Activated CD8-positive, alpha-beta memory T cell treated with anti-CD3 and anti-CD28 coated beads, Interleukin-2, amount 10 ng/mL, durations not matched to agents 7 days and 5 days (primary cell): ENCODE data around the gene DAD1. TPM values are rescaled to one million over a fixed set of nuclear protein-coding genes. Genes with fewer than 3 reads are reported as not detected.
"Not testable (repeated sequence)": the region's sequence is repeated elsewhere in the genome, so short reads cannot be mapped to it uniquely, and the experiment has no call there.

Experiments used
- ATAC-seq: fragments of 150-1000 bp; cut with Tn5 transposase; one replicate; pipeline ENCODE4 v1.10.0; 2021; ENCODE audit warnings: moderate library complexity
- CTCF ChIA-PET: fragments of 350-600 bp; sonication (Branson Sonifier 250); formaldehyde crosslinking; loops from one replicate; lab custom pipeline; 2021; ENCODE audit warnings: antibody characterized with exemption; lab: Charles Lee
- DNase-seq: peaks from one replicate; pipeline ENCODE4 v3.0.0-alpha.2; 2020
- H3K27ac Mint-ChIP-seq: one replicate; pipeline ENCODE4 v1.8.0; 2021; ENCODE audit warnings: mild to moderate bottlenecking, mixed read lengths
- H3K27me3 Mint-ChIP-seq: one replicate; pipeline ENCODE4 v1.8.0; 2021; ENCODE audit warnings: mixed read lengths
- H3K36me3 Mint-ChIP-seq: one replicate; pipeline ENCODE4 v1.8.0; 2021; ENCODE audit warnings: mild to moderate bottlenecking, mixed read lengths
- H3K4me1 Mint-ChIP-seq: one replicate; pipeline ENCODE4 v1.8.0; 2021; ENCODE audit warnings: mixed read lengths
- H3K4me3 Mint-ChIP-seq: one replicate; pipeline ENCODE4 v1.8.0; 2021; ENCODE audit warnings: mild to moderate bottlenecking, moderate library complexity, mixed read lengths
- H3K9me3 Mint-ChIP-seq: one replicate; pipeline ENCODE4 v1.8.0; 2022; ENCODE audit warnings: low read depth, mixed read lengths
- total RNA-seq, 2 experiments: library from RNA; stranded (reverse); gene quantifications; one replicate each; pipeline ENCODE4 v1.2.3, GENCODE V29; 2021

DAD1 gene
- total RNA-seq, 2 experiments from 2014 or later = 115 to 185 TPM

DNA sequence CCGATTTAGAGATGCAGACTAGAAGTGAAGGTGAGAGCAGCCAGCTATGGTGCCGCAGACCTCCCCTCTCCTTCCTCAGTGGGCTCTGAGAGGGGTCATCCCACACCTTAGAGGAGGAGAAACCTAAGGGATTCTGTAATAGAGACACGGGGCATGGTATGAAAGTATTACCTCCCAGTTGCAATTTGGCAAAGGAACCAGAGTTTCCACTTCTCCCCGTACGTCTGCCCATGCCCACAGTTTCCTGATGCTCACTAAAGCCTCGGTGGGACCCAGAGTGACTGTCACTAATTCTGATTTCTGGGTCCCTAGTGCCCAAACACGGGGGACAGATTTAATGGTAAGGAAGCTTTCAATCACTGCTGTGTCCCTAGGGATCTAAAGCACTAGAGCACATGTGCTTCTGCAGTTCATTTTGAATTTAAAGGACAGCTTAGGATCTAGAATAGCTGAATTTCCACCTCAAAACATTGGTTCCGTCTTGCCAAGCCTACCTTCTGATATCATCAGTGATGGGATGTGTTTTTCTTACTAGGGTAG is 44.1 kb downstream of the DAD1 start:
- Mint-ChIP-seq H3K27ac (peak overlapping the region; percentile 99), H3K9me3 (no peaks in the 10 kb centered on the region), H3K4me1 (peaks cover 96% of the 10 kb centered on the region), H3K36me3 (peaks cover 95% of the 10 kb centered on the region), H3K4me3 (peak overlapping the region; percentile 73), H3K27me3 (no peaks in the 10 kb centered on the region)
- DNase-seq (peak; percentile 49), ATAC-seq (no peak)
- CTCF ChIA-PET = interaction anchor here (0.6 to 18.6 kb wide), 9 partner anchors 11 to 809 kb away, joined by 3 to 642 read pairs (median 3); no protein-coding TSS in a partner anchor

DNA sequence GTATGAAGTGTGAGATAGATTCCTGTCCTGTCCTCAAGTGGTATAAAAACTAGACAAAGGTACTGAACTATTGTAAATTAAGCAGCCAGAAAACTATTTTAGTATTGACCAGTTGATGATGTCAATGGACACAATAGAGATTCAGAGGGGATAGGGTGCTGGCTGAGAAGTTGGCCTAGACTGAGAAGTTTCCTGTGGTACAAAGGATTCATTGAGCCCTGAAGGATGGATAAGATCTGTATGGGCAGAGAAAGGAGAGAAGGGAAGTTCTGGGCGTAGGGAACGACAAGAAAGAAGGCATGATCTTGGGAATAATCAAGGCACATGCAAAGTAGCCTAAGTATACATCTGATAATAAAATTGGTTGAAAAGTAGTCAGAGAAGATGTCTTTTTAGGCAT is 44.6 kb downstream of the DAD1 start:
- H3K4me3 Mint-ChIP-seq = peak overlapping the region; percentile 73
- CTCF ChIA-PET = interaction anchor here (1.4 to 18.6 kb wide), 4 partner anchors 12 to 37 kb away, joined by 3 to 642 read pairs (median 14); no protein-coding TSS in a partner anchor
- H3K36me3 Mint-ChIP-seq = peaks cover 95% of the 10 kb centered on the region
- no peak for ATAC-seq
- peaks cover 96% of the 10 kb centered on the region for H3K4me1 Mint-ChIP-seq
- H3K9me3 Mint-ChIP-seq = no peaks in the 10 kb centered on the region
- peak overlapping the region; percentile 99 for H3K27ac Mint-ChIP-seq
- H3K27me3 Mint-ChIP-seq = no peaks in the 10 kb centered on the region
- DNase-seq = no peak

DNA sequence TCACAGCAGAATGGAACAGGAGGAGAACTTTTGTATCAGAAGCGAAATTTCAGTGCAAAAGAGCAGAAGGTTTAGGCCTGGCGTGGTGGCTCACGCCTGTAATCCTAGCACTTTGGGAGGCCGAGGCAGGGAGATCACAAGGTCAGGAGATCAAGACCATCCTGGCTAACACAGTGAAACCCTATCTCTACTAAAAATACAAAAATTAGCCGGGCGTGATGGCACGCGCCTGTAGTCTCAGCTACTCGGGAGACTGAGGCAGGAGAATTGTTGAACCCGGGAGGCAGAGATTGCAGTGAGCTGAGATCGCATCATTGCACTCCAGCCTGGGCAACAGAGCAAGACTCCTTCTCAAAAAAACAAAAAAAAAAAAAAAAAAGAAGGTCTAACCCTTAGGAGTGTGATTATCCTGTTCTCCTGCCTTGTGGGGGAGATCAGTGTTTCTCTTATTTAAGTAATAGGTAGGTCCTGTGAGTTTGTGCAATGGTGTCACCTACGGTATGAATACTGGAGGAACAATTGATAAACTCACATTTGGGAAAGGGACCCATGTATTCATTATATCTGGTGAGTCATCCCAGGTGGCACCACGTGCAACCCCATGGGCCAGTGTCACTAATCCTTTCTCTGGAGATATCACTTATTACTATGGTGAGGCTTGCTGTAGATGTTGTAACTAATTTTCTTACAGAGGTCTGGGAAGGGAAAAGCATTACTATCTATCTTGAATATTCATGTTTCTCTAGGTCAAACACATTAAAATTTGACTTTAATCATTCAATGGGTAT is 45.3 kb downstream of the DAD1 start:
- H3K9me3 Mint-ChIP-seq, H3K27me3 Mint-ChIP-seq: not testable (repeated sequence)
- ATAC-seq (peak; percentile 12), DNase-seq (peak; percentile 63)
- Mint-ChIP-seq H3K36me3 (peaks cover 95% of the 10 kb centered on the region), H3K4me1 (peaks cover 96% of the 10 kb centered on the region), H3K27ac (peak overlapping the region; percentile 99), H3K4me3 (peak overlapping the region; percentile 73)
- CTCF ChIA-PET = interaction anchor here (4.2 kb wide), 1 partner anchor 8 kb away, joined by 17 read pairs; no protein-coding TSS in a partner anchor

DNA sequence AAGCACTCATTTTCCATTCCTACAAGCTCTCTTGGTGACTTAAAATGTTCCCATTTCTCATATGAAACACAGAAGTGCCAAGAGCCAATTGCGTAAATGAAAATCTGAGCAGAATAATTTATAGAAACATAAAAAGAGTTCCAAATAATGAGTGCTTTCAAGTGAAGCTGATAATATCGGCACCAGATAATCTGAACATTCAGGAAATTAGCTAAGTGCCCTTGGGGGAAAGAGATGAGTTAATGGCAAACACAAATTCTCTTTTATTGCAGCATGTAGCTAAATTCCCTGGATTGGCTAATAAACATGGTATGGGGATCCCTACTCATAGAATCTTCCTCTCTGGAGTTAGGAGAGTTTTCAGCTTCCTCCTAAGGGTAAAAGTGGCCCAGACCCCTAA is 46.7 kb downstream of the DAD1 start:
- H3K27ac Mint-ChIP-seq = peak overlapping the region; percentile 99
- CTCF ChIA-PET = interaction anchor here (0.6 to 6.8 kb wide), 7 partner anchors 10 to 368 kb away, joined by 3 to 48 read pairs (median 17); no protein-coding TSS in a partner anchor
- H3K27me3 Mint-ChIP-seq = no peaks in the 10 kb centered on the region
- H3K4me1 Mint-ChIP-seq = peaks cover 98% of the 10 kb centered on the region
- ATAC-seq (no peak), DNase-seq (no peak)
- peak overlapping the region; percentile 73 for H3K4me3 Mint-ChIP-seq
- H3K9me3 Mint-ChIP-seq = no peaks in the 10 kb centered on the region
- H3K36me3 Mint-ChIP-seq = peaks cover 97% of the 10 kb centered on the region

DNA sequence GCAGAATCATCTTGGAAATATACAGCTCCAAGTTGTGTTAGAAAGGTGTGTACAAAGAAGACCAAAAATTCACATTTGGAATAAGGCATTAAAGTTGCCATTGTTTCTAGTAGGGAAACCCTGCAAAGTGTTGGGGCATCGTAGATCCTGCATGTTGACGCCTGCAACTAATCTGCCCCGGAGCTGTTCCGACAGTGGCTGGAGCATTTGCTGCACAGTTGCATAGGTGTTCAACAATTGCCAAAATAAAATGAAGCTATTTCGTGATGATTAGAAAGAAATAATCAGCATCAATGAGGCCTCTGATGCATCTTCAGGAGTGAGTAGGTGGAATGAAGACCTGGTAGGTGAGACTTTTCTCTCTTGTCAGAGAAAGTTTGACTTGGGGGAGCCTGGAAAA is 47.3 kb downstream of the DAD1 start:
- H3K27ac Mint-ChIP-seq = peak overlapping the region; percentile 99
- DNase-seq (no peak), ATAC-seq (no peak)
- H3K9me3 Mint-ChIP-seq = no peaks in the 10 kb centered on the region
- peak overlapping the region; percentile 73 for H3K4me3 Mint-ChIP-seq
- peaks cover 98% of the 10 kb centered on the region for H3K4me1 Mint-ChIP-seq
- H3K36me3 Mint-ChIP-seq = peaks cover 97% of the 10 kb centered on the region
- CTCF ChIA-PET = interaction anchor here (1.1 to 6.8 kb wide), 6 partner anchors 10 to 28 kb away, joined by 3 to 48 read pairs (median 17); no protein-coding TSS in a partner anchor
- H3K27me3 Mint-ChIP-seq = no peaks in the 10 kb centered on the region

DNA sequence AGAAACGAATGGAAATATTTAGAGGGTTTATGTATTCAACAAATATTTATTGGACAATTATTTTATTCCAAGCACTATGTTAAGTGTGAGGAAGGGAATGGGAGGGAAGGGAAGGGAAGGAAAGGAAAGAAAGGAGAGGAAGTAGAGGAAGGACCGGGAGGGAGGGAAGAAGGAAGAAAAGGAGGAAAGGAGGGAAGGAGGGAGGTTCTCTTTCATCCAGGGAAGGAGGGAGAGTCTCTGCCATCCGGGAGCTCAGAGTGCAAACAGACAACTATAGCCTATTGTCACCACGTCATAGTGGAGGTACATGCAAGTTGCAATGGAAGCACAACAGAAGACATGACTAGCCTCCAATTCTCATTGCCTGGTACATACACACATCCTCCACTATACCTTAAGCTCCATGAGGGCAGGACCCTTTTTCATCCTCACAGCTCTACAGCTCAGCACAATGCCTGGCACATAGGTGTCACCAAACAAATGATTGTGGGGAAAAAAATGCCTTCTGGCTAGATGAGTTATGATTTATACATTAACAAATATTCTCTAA is 48.1 kb downstream of the DAD1 start:
- CTCF ChIA-PET = interaction anchor here (0.6 to 6.8 kb wide), 7 partner anchors 7 to 29 kb away, joined by 3 to 48 read pairs (median 17); no protein-coding TSS in a partner anchor
- no peaks in the 10 kb centered on the region for H3K9me3 Mint-ChIP-seq
- peaks cover 96% of the 10 kb centered on the region for H3K36me3 Mint-ChIP-seq
- DNase-seq = peak; percentile 47
- ATAC-seq = peak; percentile 6
- H3K4me1 Mint-ChIP-seq = peaks cover 96% of the 10 kb centered on the region
- no peaks in the 10 kb centered on the region for H3K27me3 Mint-ChIP-seq
- H3K27ac Mint-ChIP-seq = peak overlapping the region; percentile 99
- peak overlapping the region; percentile 73 for H3K4me3 Mint-ChIP-seq

DNA sequence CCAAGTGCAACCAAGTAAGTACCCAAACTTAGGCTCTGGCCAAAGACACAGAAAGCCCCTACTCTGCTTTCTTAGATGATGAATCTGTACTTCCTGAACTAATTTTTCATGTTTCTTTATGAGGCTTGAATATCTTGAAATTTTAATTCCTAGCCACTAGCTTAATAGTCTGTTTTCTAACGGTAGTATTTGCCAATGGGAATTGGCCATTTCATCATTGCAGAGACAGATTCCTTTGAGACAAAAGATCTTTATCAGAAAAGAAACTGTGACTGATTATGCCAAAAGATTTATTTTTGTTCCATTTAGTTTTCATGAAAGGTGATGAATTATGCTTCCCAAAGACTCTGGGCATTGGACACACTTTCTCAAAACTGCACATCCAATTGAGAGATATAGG is 48.7 kb downstream of the DAD1 start:
- Mint-ChIP-seq H3K36me3 (peaks cover 95% of the 10 kb centered on the region), H3K4me1 (peaks cover 95% of the 10 kb centered on the region)

DNA sequence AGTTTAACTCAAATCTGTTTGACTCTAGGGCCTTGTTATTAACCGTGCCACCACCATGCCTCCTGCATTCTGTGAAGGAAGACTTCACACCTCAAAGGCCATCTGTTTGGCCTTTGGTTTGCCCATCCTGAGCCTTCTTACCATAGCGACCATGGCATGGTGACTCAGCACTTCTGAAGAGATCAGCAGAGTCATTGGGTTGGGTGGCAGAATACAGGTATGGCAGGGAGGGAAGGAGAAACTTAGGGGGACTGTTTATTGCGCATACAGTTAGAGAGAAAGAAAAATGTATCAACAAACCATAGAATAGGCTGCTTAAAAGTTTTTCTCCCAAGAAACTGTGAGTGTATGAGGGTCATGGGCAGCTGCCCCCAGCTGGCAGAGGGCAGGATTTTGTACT is 49.2 kb downstream of the DAD1 start:
- Mint-ChIP-seq H3K27ac (peak overlapping the region; percentile 99), H3K27me3 (no peaks in the 10 kb centered on the region), H3K9me3 (no peaks in the 10 kb centered on the region), H3K4me1 (peaks cover 95% of the 10 kb centered on the region), H3K4me3 (peak overlapping the region; percentile 73), H3K36me3 (peaks cover 95% of the 10 kb centered on the region)
- CTCF ChIA-PET = interaction anchor here (1.3 to 6.8 kb wide), 6 partner anchors 8 to 49 kb away, joined by 3 to 48 read pairs (median 21); partner anchors contain the start of gene DAD1
- peak; percentile 6 for ATAC-seq
- peak; percentile 69 for DNase-seq

More for the DNA sequence above, 48.7 kb downstream of the DAD1 start:
- no peak for DNase-seq
- CTCF ChIA-PET = interaction anchor here (1.3 to 6.8 kb wide), 7 partner anchors 8 to 49 kb away, joined by 3 to 48 read pairs (median 17); partner anchors contain the start of gene DAD1
- Mint-ChIP-seq H3K4me3 (peak overlapping the region; percentile 73), H3K9me3 (no peaks in the 10 kb centered on the region), H3K27ac (peak overlapping the region; percentile 99), H3K27me3 (no peaks in the 10 kb centered on the region)
- ATAC-seq = no peak

DNA sequence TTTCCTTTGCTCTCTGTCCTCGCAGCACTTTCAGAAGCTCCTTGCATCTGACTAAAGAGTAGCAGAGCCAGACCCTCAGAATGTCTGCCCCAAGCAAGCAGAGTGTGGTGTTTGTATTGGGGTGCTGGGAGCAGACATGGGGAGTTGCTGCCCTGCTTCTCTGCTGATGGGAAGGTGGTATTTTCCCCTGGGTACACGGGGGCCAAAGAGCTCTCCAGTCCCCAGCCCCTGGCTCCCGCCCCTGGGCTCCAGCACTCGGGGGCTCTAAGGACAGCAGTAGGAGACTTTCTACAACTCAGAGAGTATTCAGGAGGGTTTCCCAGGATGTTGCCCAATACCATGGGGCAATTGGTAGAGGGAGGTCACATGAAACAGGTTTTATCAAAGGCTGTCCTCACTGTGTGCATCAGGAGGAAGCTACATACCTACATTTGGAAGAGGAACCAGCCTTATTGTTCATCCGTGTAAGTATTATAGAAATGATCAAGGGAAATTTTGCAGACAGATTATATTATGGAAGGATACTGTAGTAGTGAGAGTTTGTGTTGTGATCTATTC is 50.3 kb downstream of the DAD1 start:
- peaks cover 94% of the 10 kb centered on the region for H3K4me1 Mint-ChIP-seq
- H3K36me3 Mint-ChIP-seq = peaks cover 94% of the 10 kb centered on the region
- no peaks in the 10 kb centered on the region for H3K27me3 Mint-ChIP-seq
- ATAC-seq (no peak), DNase-seq (no peak)
- CTCF ChIA-PET = interaction anchor here (0.8 to 6.8 kb wide), 11 partner anchors 8 to 50 kb away, joined by 3 to 48 read pairs (median 4); partner anchors contain the start of gene DAD1
- no peaks in the 10 kb centered on the region for H3K9me3 Mint-ChIP-seq
- peak overlapping the region; percentile 73 for H3K4me3 Mint-ChIP-seq
- peak overlapping the region; percentile 99 for H3K27ac Mint-ChIP-seq

DNA sequence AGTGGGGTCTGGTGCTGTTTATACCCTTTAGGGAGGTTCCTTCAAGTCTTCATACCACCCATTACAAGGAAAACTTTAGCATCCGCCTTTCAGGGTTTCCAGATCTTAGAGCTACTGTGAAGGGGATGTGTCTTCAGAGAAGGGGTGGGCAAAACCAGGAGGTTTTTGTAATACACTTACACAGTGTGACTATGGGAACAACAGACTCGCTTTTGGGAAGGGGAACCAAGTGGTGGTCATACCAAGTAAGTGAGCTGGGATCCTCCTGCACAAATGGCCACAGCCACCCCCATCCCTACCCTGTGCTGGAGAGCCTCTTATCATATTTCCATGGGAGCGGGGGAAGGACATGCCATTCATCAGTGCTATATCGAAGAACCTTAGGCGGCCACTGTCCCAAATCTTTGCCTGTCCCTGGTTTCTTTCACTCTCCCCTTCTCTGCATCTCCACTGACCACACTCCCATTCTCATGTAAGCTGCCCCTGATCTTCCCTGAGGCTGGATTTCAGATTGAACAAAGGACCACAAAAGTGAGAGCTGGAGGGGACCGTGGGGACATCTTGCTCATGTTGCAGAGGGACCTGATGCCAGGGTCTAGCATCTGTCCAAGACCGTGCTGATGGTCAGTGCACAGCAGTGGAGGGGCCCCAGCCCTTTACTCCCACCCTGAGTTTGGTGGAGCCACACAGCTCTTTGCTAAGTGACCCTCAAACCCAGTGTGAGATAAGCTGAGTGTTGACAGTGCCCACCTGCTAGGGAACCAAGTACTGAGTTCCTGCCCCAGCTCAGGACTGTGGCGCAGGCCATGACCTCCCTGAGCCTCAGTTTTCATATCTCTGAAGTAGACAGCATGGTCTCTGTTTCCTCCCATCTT is 51.4 kb downstream of the DAD1 start:
- CTCF ChIA-PET = interaction anchor here (0.9 to 6.8 kb wide), 11 partner anchors 8 to 896 kb away, joined by 3 to 48 read pairs (median 4); no protein-coding TSS in a partner anchor
- peaks cover 96% of the 10 kb centered on the region for H3K36me3 Mint-ChIP-seq
- peak overlapping the region; percentile 73 for H3K4me3 Mint-ChIP-seq
- H3K27me3 Mint-ChIP-seq = no peaks in the 10 kb centered on the region
- H3K9me3 Mint-ChIP-seq = no peaks in the 10 kb centered on the region
- peaks cover 96% of the 10 kb centered on the region for H3K4me1 Mint-ChIP-seq
- no peak for ATAC-seq
- H3K27ac Mint-ChIP-seq = peak overlapping the region; percentile 99
- no peak for DNase-seq

DNA sequence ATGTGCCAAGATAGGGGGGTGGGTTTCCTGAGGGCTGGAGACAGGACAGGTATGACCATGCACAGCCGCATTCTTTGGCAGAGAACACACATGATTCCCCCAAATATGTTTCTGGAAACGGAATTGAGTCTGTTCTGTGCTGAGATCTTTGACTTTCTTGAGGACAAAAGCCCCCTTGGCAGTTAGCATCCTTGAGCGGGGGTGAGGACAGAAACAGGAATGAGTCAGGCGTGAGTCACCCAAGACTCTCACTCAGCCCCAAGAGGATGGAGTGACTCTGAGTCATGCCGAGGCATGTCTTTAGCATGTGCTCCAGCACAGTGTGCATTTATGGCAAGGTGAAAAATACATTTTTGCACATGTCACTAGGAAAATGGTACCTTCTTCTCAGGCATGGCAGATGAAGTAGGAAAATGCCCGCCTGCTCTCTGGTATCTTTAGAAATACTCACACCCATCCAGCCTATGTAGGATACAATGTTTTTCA is 52.1 kb downstream of the DAD1 start:
- peak overlapping the region; percentile 99 for H3K27ac Mint-ChIP-seq
- H3K9me3 Mint-ChIP-seq = no peaks in the 10 kb centered on the region
- peaks cover 96% of the 10 kb centered on the region for H3K36me3 Mint-ChIP-seq
- peak overlapping the region; percentile 73 for H3K4me3 Mint-ChIP-seq
- peaks cover 96% of the 10 kb centered on the region for H3K4me1 Mint-ChIP-seq
- no peaks in the 10 kb centered on the region for H3K27me3 Mint-ChIP-seq
- ATAC-seq = peak; percentile 90
- CTCF ChIA-PET = interaction anchor here (0.9 to 6.8 kb wide), 6 partner anchors 7 to 33 kb away, joined by 3 to 48 read pairs (median 8); no protein-coding TSS in a partner anchor
- DNase-seq = peak; percentile 94

DNA sequence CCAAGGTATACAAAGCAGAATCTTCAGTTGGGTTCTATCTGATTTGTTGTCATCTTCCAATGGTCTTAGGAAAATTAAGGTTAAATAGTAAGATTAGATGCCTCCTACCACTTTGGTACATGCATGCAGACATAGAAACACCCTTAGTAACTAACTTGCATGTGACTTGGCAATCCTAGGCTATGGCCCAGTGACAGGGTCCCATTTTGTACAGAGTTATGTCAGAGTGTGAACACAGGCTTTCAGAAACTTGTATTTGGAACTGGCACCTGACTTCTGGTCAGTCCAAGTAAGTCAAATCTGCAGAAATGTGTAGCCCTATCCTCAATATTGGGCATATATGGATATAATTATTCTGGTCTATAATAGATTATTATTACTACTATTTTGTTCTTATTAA is 53.1 kb downstream of the DAD1 start:
- H3K4me3 Mint-ChIP-seq = peak overlapping the region; percentile 73
- H3K4me1 Mint-ChIP-seq = peaks cover 96% of the 10 kb centered on the region
- H3K36me3 Mint-ChIP-seq = peaks cover 96% of the 10 kb centered on the region
- ATAC-seq = no peak
- CTCF ChIA-PET = interaction anchor here (0.9 to 6.8 kb wide), 6 partner anchors 6 to 34 kb away, joined by 3 to 48 read pairs (median 5); no protein-coding TSS in a partner anchor
- DNase-seq = peak; percentile 50
- no peaks in the 10 kb centered on the region for H3K27me3 Mint-ChIP-seq
- peak overlapping the region; percentile 81 for H3K27ac Mint-ChIP-seq
- H3K9me3 Mint-ChIP-seq = no peaks in the 10 kb centered on the region
